NCI-H128 (cell line): ENCODE results near the gene APBB3.

Experiments used
- DNase-seq: peaks from one replicate; lab custom pipeline; 2025; ENCODE audit not compliant: unreplicated experiment; lab: John Stamatoyannopoulos, UW

APBB3 gene

DNA sequence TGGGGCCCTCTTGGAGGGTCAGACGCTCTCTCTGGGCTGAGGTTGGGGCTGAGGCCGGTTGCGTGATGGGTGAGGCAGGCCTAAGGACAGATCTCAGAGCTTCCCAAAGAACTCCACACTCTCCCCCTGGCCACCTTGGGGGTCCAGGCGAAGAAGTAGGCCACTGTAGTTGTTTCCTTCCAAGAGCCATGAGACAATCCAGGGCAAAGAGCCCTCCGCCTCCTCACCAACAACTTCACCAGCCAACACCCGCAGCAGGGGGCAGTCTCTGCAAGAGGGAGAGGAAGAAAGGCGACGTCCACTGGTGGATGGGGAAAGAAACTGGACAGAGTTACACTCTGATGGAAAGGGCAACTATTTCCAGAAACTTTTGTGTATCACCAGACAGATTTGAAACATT lies 10.9 kb upstream of the APBB3 start:
- DNase-seq: no peak

GRCh38 chr5:140574165-140574564 lies 9.8 kb upstream of the APBB3 start:
- no peak for DNase-seq

- no peak for DNase-seq
Observed at GRCh38 chr5:140573683-140574082, 9.3 kb upstream of the APBB3 start.

GRCh38 chr5:140571105-140571504 lies 6.7 kb upstream of the APBB3 start:
- no peak for DNase-seq

- no peak for DNase-seq
Observed at GRCh38 chr5:140570488-140570887, 6.1 kb upstream of the APBB3 start.

DNA sequence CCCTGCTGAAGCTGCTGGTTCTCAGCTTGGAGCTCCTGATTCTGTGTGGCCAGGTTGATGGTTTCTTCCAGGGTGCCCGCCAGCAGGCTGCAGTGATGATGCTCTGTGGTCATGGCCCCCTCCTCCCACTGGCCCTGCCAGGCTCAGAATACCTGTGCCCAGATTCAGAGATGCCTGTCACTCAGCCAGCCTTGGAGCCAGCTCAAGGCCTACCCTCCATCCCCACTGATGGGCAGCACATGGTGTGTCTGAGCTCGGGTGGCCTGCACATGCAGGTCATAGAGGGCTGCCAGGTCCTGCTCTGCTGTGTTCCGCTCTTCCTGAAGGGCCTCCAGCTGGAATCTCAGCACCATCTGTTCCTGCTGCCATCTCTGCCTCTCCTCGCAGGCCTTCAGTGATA lies 5.7 kb upstream of the APBB3 start:
- no peak for DNase-seq

- no peak for DNase-seq
Observed at GRCh38 chr5:140569197-140569596, 4.8 kb upstream of the APBB3 start.

GRCh38 chr5:140568443-140569063 lies 4.2 kb upstream of the APBB3 start:
- no peak for DNase-seq

GRCh38 chr5:140567871-140568270 lies 3.5 kb upstream of the APBB3 start:
- DNase-seq: no peak

GRCh38 chr5:140567136-140567818 lies 2.9 kb upstream of the APBB3 start:
- no peak for DNase-seq

DNA sequence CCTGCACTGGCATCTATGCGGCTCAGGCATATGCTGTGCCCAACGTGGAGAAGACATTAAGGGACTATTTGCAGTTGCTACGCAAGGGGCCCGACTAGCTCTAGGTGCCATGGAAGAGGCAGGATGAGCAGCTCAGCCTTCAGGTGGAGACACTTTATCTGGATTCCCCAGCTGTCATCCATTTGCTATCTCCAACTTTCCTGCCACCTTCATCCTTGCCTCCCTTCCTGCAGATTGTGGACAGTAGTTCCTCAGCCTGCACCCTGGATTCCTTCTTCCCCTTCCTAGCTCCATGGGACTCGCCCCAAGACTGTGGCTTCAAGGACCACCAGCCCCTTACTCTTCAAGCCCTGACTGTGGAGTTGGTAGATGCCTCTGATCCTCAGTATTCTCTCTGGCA lies 2.3 kb upstream of the APBB3 start:
- no peak for DNase-seq

- no peak for DNase-seq
Observed at GRCh38 chr5:140565780-140566095, 1.3 kb upstream of the APBB3 start.

DNA sequence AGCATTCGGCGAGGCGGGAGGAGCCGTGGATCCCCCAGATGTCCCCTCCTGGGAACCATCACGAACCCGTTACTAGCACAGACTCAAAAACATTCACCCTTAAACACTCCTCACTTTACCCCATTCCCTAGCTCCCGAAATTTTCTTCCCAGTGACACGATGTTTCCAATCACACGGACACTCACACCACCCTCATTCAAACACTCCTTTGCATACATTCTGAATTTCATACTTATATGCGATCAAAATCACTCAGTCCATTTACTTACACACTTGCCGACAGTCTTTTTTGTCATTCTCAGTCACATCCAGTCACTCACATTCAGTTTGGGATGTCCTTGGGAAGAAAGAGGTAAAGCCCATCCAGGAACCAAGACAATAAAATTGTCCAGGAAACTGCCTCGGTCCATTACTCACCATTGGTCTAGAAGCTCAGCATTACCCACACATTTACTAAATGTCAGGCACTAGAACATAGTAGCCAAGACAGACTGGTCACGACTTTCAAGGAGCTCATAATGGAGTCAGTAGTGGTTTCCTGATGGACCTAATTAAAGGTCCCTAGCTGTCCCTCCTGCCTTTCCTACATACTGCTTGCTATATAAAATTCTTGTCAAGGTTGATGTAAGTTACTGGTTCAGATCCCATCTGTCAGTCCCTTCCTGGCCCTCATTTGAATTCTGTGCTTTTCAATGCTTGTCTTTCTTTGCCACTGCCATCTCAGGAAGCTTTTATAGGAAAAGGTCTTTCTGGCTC lies 804 bp upstream of the APBB3 start:
- no peak for DNase-seq

DNA sequence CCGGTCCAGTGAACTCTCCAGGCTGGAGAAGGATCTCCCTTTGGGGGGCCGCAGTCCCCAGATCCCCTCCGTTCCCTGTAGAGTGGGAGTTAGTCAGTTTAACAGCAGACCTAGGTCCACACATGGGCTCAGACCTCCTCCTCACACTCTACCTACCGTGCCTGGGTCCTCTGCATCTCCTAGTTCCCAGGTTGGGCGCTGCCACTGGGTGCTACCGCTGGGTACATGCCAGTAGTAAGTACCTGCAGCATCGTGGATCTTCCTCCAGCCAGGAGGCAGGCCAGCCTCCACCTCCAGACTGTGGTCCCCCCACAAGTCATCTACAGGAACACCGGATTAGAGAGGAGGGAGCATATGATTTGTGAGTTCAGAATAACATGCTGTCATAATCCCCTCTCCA lies 802 bp downstream of the APBB3 start:
- DNase-seq: no peak

GRCh38 chr5:140561753-140562523 lies 2.5 kb downstream of the APBB3 start:
- no peak for DNase-seq

DNA sequence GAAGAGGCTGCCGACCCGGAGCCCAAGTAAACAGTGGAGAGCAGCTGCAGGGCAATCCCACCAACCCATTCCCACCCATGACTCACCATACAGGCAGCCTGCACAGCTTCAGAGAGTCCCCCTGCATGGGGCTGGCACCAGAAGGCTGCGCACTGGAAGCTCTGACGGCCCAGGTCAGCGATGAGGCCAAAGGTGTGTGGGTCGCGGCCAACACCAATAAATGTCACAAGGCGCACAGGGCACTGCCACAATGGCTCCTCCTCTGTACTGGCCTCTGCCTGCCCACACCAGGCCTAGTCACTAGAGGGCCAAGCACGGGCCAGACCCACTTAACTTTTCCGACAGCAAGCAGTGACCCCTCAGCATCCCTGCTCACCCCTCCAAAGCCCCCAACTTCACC lies 4.2 kb downstream of the APBB3 start:
- DNase-seq: no peak

DNA sequence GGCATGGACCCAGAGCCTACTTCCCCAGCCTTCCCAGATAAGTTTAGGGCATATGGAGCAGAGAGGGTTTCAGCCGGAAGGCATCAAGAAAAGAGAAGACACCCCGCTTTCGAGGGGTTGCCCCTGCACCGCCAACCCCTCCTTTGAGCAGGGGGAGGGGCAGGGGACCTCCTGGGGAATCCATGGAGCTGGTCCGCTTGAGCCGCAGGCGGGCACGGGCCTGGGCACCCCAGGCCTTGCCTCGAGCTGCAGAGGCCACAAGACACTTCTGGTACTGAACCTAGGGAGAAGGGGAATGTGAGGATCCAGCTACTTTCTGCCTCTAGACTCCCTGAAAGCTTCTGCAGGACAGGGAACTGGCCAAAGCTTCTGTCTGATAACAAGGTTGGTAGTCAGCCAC lies 5.9 kb downstream of the APBB3 start:
- no peak for DNase-seq

- no peak for DNase-seq
Observed at GRCh38 chr5:140557965-140558364, 6.4 kb downstream of the APBB3 start.

DNA sequence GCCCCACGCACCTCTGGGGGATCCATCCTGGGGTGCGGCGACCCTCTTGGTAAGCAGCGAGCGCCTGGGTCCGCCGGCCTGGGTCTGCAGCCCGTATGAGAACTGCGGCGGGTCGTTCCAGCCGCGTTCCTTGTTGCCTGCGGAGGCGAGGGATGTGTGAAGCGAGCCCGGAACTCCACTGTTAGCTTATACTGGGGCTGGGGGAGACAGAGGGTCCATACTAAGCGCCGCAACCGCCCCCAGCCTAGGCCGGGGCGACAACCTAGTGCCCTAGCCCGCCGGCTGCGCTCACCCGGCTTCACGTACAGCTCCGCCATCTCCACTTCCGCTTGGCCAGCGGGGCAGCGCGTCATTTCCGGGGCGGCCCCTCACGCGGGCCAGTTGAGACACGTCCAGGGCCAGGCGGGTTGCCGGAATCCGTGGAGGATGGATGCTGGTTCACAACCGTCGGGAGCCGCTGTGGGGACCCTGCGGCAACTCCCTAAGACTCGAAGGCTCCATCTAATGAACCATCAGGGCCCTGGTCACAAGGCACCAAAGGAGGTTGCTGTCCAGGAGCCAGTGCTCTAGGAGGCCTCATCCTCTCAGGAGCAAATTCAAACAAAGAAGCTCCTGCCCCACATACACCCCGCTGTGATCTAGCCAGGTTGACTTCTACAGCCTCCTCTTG lies 7.1 kb downstream of the APBB3 start, which contains the start of gene SRA1:
TSS of gene SRA1 (minus strand) at position 338 of the 670 bp plus-strand sequence. CDS start at position 317, 21 bp downstream.
- DNase-seq: peak; percentile 61

DNA sequence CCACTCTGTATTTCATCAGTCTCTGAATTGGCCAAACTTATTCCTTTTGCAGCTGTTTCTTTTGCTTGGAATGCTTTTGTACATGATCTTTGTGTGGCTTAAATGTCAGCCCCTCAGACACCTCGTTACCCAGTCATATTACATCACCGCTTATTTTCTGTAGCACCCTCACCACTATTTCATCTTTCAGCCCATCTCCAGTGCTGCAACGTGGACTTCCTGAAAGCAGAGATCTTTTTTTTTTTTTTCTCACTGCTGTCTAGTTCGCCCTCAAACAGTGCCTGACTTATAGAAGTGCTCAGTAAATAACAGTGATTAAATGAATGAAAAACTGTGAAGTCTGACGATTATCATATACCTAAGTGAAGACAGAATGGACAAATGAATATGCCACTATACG lies 8.0 kb downstream of the APBB3 start:
- no peak for DNase-seq

GRCh38 chr5:140555747-140556312 lies 8.6 kb downstream of the APBB3 start:
- DNase-seq: no peak
